ENCODE data around the gene KCNIP4.
A peak's percentile ranks its signal among the peaks of the same experiment; 100 is the strongest.

Gene KCNIP4

DNA sequence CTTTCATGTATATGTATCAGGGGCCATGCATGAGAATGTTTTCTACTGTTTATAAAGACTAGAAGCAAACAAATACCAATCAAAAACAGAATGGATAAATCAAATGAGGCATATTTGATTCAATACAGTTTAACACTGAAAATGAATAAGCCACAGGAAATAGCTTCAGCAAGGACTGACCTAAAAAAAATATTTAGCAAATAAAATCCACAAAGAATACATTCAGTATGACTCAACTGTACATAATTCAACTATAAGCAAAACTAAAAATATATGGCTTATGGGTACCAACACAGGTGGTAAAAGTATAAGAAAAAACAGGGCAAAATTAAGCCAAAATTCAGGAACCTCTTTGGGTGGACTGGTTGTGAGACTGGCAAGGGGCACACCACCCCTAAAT, 112.9 kb downstream of the KCNIP4 start:
- no peak for DNase-seq

DNA sequence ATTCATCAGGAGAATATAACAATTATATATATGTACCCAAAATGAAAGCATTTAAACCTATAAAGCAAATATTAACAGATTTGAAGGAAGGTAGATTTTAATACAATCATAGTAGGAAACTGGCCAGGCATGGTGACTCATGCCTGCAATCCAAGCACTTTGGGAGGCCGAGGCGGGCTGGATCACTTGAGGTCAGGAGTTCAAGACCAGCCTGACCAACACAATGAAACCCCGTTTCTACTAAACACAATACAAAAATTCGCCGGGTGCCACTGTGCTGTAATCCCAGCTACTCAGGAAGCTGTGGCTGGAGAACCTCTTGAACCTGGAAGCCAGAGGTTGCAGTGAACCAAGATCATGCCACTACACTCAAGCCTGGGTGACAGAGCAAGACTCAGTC, 118.3 kb downstream of the KCNIP4 start:
- no peak for DNase-seq

DNA sequence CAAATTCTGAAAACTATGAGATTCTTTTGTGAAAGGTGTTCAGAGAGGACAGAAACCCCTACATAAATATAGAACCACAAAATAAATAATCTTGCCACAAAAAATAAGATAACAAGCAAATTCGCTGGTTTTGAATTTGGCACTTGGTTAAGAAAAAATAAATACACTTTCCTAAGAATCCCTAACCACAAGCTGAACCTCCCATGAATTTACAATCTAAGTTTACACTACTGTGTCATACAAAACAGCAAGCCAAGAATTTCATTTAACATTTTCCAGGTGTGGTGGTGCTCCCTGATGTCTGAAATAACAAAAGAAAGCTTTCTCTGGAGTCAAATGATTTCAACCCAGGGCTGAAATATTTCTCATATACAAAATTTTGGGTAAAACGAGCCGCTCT, 121.0 kb downstream of the KCNIP4 start:
- no peak for DNase-seq

DNA sequence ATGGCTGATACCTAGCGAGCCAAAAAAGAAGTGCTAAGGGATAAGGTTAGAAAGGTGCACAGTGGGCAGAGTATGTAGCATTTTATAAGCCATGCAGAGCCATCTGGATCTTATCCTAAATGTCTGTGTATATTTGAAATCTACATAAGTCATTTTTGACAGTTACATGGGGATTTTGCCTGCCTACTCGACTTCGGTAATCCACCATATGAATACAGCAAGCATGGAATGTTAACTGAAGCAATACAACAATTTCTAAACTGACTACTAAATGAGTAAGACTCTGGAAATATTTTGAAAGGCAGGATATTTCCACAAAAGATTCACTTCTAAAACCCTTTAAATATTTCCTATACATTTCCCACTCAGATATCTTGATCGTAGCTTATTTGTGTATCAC, 122.5 kb downstream of the KCNIP4 start:
- DNase-seq = no peak

DNA sequence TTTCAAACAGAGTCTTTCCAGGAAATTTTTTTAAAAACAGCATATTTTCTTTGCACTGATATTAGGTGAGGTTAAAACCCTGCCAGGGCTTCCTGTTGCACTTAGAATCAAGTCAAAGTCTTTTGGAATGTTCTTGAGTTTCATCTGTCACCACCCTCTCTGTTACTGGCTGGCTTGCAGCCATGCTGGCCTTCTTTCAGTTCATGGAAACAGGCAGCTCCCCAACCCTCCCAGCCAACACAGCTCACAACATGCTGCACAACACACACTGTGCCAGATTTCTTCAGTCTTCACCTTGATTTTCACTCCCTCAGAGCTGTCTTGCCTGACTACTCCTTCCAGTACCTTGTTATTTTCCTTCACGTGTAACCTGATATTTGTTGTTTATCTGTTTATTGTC, 129.5 kb downstream of the KCNIP4 start:
- no peak for DNase-seq

DNA sequence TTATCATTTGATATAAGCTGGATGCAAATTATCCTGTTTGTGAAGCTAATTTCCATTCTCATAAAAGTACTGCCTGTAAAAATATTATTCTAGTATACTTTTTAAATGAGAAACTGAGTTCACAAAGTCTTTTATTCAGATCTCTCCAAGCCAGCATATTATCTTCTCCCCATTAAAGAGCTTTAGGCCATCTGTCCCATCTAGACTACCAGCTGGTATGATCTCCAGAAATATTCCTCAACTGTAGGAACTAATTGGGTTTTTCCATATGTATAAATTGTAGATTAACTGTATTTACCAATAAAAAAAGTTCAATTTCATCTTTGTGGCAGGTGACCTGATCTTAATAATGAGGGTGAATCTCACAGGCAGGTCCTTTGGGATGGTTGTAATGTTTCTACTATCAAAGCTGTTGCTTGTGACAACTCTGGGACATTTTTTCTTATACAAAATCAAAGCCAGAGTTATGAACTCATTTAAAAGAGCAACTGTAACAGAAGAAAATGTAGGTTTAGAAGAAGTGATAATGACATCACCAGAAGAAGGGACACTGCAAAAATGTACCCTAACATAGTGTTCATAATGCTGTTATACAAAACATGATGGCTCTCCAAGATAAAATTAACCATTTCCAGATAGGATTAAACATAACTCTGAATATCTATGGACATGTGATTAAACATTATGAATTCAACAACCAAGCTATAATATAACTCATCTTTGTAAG, 132.8 kb downstream of the KCNIP4 start:
- no peak for DNase-seq

DNA sequence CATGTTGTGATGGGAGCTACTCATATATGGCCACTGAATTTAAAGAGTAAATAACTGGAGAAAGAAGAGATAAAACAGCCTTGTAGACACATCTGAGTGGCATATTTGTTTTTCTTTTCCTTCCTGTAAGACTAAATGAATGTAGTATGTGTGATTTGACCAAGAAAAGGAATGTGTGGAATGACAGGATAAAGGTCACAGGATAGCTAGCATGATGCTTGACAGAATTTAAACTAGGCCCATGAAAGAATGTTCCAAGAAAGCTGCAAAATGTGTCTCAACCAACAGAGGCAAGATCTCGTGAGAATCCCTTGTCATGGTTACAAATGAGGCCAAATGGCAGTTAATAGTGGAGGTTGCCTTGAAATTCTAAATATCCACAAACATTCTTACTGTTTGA, 137.0 kb downstream of the KCNIP4 start:
- DNase-seq = no peak

DNA sequence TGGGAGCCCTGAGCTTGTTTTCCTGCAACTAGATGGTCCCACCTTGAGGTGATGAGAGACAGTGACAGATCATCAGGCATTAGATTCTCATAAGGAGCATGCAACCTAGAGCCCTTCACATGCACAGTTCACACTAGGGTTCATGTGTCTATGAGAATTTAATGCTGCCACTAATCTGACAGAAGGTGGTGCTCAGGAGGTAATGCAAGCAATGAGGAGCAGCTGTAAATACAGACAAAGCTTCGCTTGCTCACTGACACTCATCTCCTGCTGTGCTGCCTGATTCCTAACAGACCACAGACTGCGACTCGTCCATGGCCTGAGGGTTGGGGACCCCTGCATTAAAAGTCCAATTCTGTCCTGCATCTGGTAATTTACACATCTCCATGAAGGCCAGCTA, 141.6 kb downstream of the KCNIP4 start:
- DNase-seq = no peak

DNA sequence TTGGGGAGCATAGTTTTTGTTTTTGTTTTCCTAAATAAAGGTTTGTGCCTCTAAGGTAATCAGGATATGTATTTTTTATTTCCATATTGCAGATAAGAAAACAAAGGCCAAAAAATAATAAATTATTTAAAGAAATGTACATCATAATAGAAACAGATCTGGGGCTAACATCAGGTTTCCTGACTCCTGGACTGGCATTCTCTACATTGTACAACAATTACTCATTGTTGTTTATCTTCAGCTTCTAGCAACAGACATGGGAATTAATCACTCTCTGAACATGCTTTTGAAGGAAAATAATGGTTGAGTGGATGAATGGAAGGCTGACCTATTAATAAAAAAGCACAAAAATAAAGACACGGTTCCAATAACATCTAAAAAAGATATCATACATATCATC, 146.2 kb downstream of the KCNIP4 start:
- no peak for DNase-seq

DNA sequence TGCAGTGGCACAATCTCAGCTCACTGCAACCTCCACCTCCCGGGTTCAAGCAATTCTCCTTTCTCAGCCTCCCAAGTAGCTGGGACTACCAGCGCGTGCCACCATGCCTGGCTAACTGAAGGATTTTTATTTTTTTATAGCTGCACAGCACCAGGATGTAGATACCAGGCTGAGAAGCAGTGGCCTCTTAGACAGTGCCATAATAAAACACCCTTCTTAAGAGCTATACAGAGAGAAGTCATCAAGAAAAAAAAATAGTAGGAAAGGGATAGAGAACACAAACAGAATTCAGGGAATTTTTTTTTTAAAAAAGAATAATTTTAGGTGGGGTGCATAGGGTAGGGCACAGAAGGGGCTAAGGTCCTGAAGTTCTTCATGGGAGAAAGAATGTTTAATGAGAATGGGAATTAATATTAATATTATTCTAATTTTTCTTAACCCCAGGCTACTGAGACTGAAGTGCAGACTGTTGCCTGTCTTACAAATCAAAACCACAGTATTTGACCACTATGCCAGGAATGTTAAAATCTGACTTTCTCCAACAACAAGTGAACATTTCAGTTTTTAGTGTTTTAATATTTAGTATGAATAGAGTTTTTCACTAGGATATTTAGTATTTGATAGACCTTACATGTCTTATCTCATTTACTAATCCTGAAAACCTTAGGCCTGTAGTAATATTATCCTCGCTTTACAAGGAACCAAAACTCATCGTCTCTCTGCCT, 146.7 kb downstream of the KCNIP4 start:
- no peak for DNase-seq

DNA sequence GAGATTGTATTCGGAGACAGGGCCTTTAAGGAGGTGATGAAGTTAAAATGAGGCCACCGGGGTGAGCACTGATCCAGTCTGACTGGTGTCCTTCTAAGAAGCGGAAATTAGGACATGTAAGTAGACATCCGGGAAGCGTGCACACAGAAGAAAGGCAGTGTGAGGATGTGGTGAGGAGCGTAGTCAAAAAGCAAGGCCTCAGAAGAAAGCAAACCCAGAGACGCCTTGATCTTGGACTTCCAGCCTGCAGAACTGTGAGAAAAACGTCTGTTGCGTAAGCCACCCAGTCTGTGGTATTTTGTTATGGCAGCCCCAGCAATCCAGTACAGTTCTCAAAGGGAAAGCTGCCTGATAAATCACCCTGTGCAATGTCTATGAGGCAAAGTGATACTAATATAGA, 153.5 kb downstream of the KCNIP4 start:
- no peak for DNase-seq

DNA sequence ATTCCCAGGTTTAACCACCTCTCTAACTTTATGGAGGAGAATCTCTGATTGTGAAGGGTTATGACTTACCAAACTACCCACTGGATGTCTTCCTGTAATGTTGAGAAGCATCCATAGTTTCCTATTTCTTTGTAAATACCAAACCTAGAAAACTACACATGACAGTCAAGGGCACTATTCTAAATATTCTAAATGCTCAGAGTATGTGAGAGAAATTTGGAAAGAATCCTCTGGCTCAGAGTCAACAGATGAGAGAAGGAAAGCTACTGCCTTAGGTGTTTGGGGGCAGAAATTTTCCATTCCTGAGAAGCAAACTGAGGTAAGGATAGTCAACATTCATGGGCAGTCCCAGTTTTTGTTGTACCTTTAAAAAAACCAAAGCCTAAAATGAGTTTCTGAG, 155.8 kb downstream of the KCNIP4 start:
- DNase-seq = no peak

DNA sequence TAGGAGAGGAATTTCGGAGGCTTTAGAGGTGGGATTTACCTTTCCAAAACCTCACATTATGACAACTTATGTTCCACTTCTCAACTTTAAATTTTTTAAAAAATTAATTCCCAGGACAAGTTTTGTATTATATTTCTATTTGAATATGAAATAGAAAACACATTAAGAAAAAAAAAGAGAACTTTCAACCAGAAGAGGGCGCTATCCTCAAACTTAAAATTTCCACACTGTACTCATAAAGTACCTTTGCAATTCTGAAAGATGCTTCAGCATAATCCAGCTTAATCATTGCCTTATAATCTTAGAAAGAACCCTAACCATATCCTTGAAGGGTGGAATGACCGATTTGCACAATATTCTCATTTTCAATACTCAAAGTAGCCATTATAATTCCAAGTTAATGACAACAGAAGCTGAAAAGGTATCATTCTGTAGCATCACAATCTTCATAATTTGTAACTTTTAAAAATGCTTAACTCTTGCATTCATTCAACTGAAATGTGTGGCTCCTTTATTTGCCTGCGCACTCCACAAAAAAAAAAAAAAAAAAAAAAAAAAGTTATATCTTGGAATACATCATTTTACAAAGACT, 158.0 kb downstream of the KCNIP4 start:
- DNase-seq = peak; percentile 20

DNA sequence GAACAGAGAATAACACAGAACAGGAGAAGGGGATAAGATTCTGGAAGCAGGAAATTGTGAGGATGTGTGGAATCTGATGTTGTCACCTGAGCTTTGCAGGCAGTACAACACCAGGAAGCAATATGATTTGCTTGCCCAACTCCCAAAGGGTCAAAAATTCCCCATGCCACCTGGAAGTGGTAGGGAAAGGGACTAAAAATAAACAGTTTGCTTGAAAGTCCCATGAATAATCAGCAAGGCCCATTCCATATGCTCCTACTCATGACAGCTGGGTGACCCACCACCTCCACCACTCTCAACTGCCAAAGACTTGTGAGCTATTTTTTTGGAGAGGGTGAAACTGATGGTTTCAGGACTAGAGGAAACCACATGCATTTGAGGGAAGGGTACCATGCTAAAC, 168.4 kb downstream of the KCNIP4 start:
- DNase-seq = no peak

DNA sequence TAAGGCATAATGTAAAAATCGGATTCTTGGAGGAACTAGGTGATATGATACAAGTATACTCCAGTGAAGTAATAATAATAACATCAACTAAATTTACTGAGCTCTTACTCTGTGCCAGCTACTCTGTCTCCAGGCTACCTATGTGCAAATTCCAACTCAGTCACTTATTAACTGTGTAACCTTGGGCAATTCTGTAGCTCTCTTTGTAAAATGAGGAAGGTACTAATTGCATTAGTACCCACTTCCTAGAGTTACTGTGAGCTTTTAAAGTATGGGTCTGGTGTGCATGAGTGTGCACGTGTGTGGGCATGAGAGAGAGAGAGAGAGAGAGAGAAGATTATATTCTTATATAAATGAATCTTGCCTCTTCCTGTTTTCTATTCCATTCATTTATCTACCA, 169.9 kb downstream of the KCNIP4 start:
- DNase-seq = no peak

DNA sequence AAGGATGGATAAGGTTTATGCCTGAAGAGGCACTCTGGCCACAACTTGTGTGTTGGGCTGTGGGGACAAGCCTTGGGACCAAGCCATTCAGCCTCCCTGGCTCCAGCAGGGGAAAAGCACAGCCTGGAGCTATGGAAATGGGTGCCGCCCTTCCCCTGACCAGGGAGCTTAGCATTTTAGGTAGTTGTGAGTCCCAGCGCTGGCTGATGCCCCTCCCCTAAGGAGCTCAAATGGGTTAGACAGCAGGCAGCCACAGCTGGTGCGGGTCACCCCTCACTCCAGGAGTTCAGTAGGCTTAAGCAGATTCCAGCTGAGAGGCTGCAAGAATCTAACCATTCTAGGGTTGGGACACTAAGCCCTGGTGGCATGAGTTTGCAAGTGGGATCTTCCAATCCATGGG, 172.9 kb downstream of the KCNIP4 start:
- DNase-seq = no peak

DNA sequence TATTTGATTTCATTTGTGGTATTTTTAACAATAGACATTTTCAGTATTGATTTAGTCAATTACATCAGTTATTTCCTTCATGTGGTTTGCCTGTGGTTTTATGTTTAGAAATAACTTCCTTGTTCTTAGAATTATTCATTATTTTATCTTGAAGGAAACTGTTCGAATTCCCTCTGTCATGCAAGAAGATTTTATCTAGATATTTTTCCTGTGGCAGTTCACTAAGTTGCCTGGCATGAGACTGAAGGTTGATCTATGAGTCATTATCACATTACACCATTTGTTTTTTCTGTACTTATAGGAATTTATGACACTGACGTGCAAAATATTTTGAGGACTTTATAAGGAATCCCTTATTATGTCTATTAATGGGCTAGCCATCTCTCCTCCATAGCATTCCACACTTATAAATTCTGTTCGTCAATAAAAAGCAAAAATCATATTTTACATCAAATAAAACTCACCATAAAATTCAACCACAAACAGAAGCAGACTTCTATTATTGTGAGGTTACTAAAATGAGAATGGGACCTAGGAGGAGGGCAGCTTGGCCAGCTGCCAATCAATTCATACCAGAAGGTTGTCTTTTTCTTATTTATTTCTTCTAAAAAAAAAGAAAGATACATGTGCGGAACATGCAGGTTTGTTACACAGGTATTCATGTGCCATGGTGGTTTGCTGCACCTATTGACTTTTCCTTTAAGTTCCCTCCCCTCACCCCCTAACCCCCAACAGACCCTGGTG, 179.0 kb downstream of the KCNIP4 start:
- DNase-seq = no peak

DNA sequence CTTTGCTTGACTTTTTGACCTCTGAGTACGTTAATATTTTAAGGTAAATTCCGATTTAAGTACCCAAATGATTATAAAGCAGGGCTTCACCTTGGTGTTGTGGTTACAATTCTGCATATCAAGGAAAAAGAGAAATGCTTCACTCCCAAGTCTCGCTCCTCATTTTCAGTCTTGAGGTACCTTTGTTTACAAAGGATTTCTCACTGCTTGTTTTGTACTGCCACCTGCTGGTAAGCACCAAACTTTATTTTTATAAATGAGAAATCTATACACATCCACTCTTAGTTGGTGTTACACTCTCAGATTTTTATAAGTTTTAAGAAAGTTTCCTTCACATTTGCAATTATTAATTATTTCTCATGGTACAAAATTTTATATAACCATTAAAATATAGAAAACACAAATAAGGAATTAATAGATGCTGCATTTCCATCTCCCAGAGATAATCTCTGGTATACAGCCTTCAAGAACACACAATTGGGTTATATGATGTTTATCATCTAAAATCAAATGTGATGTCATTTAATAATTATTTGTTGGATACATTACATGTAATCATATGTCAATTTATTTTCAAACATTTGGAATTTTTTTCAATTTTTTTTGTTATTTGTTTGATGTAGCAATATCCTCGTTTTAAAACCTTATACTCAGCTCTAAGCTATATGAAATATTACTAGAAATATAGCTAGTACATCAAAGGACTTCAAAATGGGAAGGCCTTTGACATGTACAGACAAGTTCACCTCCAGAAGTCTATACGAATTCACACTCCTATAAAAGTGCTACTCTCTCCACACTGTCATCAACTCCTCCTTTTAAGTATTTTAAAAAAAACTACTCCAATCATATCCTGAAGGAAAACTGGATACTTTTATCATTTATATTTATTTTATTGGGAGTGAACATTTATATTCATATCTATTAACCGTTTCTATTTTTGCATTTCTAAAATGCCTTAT, 179.9 kb downstream of the KCNIP4 start:
- DNase-seq = peak; percentile 25

DNA sequence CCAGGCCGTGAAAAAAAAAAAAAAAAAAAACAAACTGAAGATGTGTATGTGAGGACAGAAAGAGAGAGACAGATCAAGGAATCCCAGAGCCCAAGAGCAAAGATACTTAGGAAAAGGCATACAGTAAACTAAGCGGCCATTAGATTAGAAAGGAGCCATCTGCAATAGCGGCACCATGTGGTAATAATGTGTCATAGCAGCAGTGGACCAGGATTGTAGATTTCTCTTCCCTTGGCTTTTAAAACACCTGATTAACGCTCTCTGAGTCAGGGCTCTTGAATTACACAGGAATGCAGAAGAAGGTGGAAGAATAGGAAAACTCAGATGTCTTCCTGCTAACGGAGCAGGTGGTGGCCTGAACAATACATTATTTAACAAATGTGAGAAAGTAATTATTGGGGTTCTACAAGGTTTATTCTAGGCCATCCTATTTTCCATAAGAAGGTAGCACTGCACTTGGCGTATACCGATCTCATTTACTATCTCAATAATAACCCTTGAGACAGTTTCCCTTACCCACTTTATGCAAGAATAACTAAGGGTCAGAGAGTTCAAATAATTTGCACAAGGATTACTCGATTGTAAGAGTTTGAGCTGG, 182.7 kb downstream of the KCNIP4 start:
- DNase-seq = peak; percentile 37

DNA sequence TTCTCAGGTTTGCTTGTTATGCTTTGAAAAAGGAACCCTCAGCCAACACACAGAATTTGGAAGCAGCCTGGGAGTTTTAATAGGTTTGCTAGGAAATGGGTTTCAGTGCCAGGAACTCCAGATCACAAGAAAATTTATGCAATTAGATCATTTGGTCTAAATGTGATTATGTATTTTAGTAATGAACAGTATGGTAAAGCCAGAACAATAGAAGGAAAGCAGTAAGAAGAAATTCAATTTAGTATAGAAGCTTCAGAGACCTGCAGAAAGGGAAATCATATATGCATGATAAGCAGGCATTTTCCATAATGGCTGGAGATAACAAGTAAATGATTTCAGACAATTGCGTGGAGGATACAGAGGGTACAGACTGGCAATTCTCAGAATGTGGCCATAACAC, 184.7 kb downstream of the KCNIP4 start:
- DNase-seq = no peak

DNA sequence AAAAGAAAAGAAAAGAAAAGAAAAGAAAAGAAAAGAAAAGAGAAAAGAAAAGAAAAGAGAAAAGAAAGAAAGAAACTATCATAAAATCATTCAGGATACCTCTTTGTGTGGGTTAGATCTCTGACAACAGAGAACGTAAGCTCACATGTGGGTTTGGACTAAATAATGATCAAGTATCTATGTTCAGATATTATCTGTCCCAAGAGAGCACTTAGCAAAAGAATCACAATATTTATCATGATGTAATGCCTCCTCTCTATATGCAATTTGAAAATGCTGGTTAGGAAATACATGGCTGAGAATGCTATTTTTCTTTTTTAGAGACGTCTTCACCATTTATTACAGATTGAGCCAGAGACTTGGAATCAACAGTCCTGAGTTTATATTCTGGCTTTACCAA, 191.3 kb downstream of the KCNIP4 start:
- DNase-seq = no peak
